Neural cell (in vitro differentiated cells): Measurements from ENCODE around the gene ODAD4. TPM values are rescaled to one million over a fixed set of nuclear protein-coding genes. Genes with fewer than 3 reads are reported as not detected.

ENCODE experiments used
- H2AFZ ChIP-seq: fragments of 200-600, 300-800 bp; sonication (generic), shearing (Covaris generic); 2 replicates; pipeline ENCODE4 v1.6.0; 2014; ENCODE audit warnings: low read depth, mild to moderate bottlenecking, antibody characterized with exemption, low read length, moderate library complexity
- H3F3A ChIP-seq: fragments of 200-600 bp; shearing (Covaris generic); 2 replicates; pipeline ENCODE4 v1.6.1; 2016; ENCODE audit warnings: mild to moderate bottlenecking, moderate library complexity, mixed read lengths, antibody characterized with exemption, low read length; ENCODE audit not compliant: insufficient read depth, poor library complexity, severe bottlenecking
- H3K27ac ChIP-seq: fragments of 200-600, 300-800 bp; sonication (generic), shearing (Covaris generic); 2 replicates; pipeline ENCODE4 v1.5.1; 2014; ENCODE audit warnings: mild to moderate bottlenecking, low read length, moderate library complexity
- H3K27me3 ChIP-seq: fragments of 300-800, 200-600 bp; sonication (generic), shearing (Covaris generic); 2 replicates; pipeline ENCODE4 v1.6.0; 2014; ENCODE audit warnings: mild to moderate bottlenecking, low read depth, low read length, moderate library complexity; ENCODE audit not compliant: insufficient read depth
- H3K36me3 ChIP-seq: fragments of 300-800, 200-600 bp; sonication (generic), shearing (Covaris generic); 2 replicates; pipeline ENCODE4 v1.5.1; 2014; ENCODE audit warnings: mild to moderate bottlenecking, antibody characterized with exemption, low read length, moderate library complexity; ENCODE audit not compliant: insufficient read depth
- H3K4me2 ChIP-seq: fragments of 300-800, 200-600 bp; sonication (generic), shearing (Covaris generic); 2 replicates; pipeline ENCODE4 v1.6.0; 2014; ENCODE audit warnings: mild to moderate bottlenecking, low read length
- H3K4me3 ChIP-seq: fragments of 300-800, 200-600 bp; sonication (generic), shearing (Covaris generic); 2 replicates; pipeline ENCODE4 v1.5.1; 2014; ENCODE audit warnings: mild to moderate bottlenecking, low read length, moderate library complexity
- H3K79me2 ChIP-seq: fragments of 200-600 bp; shearing (Covaris generic); replicated peaks from 2 replicates; pipeline ENCODE4 v1.6.0; 2014; ENCODE audit warnings: mild to moderate bottlenecking, low read length, moderate library complexity; ENCODE audit not compliant: insufficient read depth
- H3K9ac ChIP-seq: fragments of 300-800, 200-600 bp; sonication (generic), shearing (Covaris generic); 2 replicates; pipeline ENCODE4 v1.6.1; 2016; ENCODE audit warnings: mild to moderate bottlenecking, low read length, mixed read lengths
- H3K9me2 ChIP-seq: fragments of 200-600 bp; shearing (Covaris generic); 2 replicates; pipeline ENCODE4 v1.6.1; 2016; ENCODE audit warnings: mild to moderate bottlenecking, low read length, mixed read lengths; ENCODE audit not compliant: insufficient read depth
- H3K9me3 ChIP-seq: fragments of 200-600, 300-800 bp; sonication (generic), shearing (Covaris generic); 2 replicates; pipeline ENCODE4 v1.6.1; 2016; ENCODE audit warnings: mild to moderate bottlenecking, mixed run types, low read length, moderate library complexity, mixed read lengths
- H4K20me1 ChIP-seq: fragments of 200-600 bp; shearing (Covaris generic); 2 replicates; pipeline ENCODE4 v1.6.1; 2016; ENCODE audit warnings: mild to moderate bottlenecking, mixed run types; ENCODE audit not compliant: insufficient read depth
- CTCF ChIP-seq: fragments of 450-650 bp; IDR thresholded peaks from 2 replicates; pipeline ENCODE4 v1.5.1; 2014; ENCODE audit warnings: antibody characterized with exemption, mild to moderate bottlenecking, moderate library complexity; ENCODE audit not compliant: poor library complexity, severe bottlenecking
- EP300 ChIP-seq: fragments of 450-650 bp; conservative IDR thresholded peaks from 2 replicates; pipeline ENCODE4 v1.6.1; 2014; ENCODE audit warnings: antibody characterized with exemption, mild to moderate bottlenecking, moderate library complexity; ENCODE audit not compliant: poor library complexity, severe bottlenecking
- EZH2 ChIP-seq: fragments of 200-600, 300-800 bp; shearing (Covaris generic), sonication (generic); IDR thresholded peaks from 2 replicates; pipeline ENCODE4 v1.6.1; 2014; ENCODE audit warnings: antibody characterized with exemption, low read length, borderline replicate concordance, mild to moderate bottlenecking; ENCODE audit not compliant: insufficient read depth, poor library complexity, severe bottlenecking
- MXI1 ChIP-seq: fragments of 450-650 bp; conservative IDR thresholded peaks from 2 replicates; pipeline ENCODE4 v1.6.1; 2014; ENCODE audit warnings: antibody characterized with exemption, mild to moderate bottlenecking; ENCODE audit not compliant: poor library complexity, severe bottlenecking
- POLR2AphosphoS5 ChIP-seq: IDR thresholded peaks from 2 replicates; pipeline ENCODE4 v1.6.1; 2012
- RAD21 ChIP-seq: fragments of 450-650 bp; conservative IDR thresholded peaks from 2 replicates; pipeline ENCODE4 v1.6.1; 2014; ENCODE audit warnings: antibody characterized with exemption, mild to moderate bottlenecking, moderate library complexity
- REST ChIP-seq: IDR thresholded peaks from 2 replicates; pipeline ENCODE4 v1.6.1; 2012; ENCODE audit warnings: borderline replicate concordance
- SMC3 ChIP-seq: fragments of 450-650 bp; conservative IDR thresholded peaks from 2 replicates; pipeline ENCODE4 v1.6.1; 2014; ENCODE audit warnings: antibody characterized with exemption, mild to moderate bottlenecking, moderate library complexity; ENCODE audit not compliant: poor library complexity
- TAF1 ChIP-seq: IDR thresholded peaks from 2 replicates; pipeline ENCODE4 v1.6.1; 2012; ENCODE audit warnings: low read depth
- polyA plus RNA-seq: library from polyadenylated mRNA; depleted of rRNA; stranded (reverse); fragments of >200 nt; gene quantifications from 2 replicates; pipeline ENCODE4 v1.2.3, GENCODE V29; 2014

The ODAD4 gene
- polyA plus RNA-seq, 1 donor from 2014 or later = 5.7 TPM

- TF ChIP-seq SMC3 = no peak
- no peak for TF ChIP-seq MXI1
- TF ChIP-seq CTCF = no peak
- no peak for TF ChIP-seq EZH2
- TF ChIP-seq POLR2AphosphoS5 = no peak
- TF ChIP-seq REST = no peak
- TF ChIP-seq RAD21 = no peak
- no peak for TF ChIP-seq EP300
- TF ChIP-seq TAF1 = no peak
Measured at GRCh38 chr17:41998497-41998896, 68.1 kb downstream of the ODAD4 start.

GRCh38 chr17:42000413-42001133 lies 70.2 kb downstream of the ODAD4 start:
- H3K9ac ChIP-seq = no peak overlapping the region
- H3K4me3 ChIP-seq = no peak overlapping the region
- H3K27ac ChIP-seq = no peak overlapping the region
- H3K36me3 ChIP-seq = peaks cover 10% of the 10 kb centered on the region
- H3F3A ChIP-seq = no peaks in the 10 kb centered on the region
- H2AFZ ChIP-seq = no peak overlapping the region
- H4K20me1 ChIP-seq = no peaks in the 10 kb centered on the region
- H3K9me3 ChIP-seq = no peaks in the 10 kb centered on the region
- no peak overlapping the region for H3K4me2 ChIP-seq
- TF ChIP-seq REST (no peak), SMC3 (no peak), EP300 (no peak), CTCF (no peak), EZH2 (no peak)
- H3K9me2 ChIP-seq = no peaks in the 10 kb centered on the region
- no peaks in the 10 kb centered on the region for H3K27me3 ChIP-seq
- peaks cover 8% of the 10 kb centered on the region for H3K79me2 ChIP-seq

More at GRCh38 chr17:41998497-41998896, 68.1 kb downstream of the ODAD4 start:
- H3F3A ChIP-seq = no peaks in the 10 kb centered on the region
- no peak overlapping the region for H3K27ac ChIP-seq
- H4K20me1 ChIP-seq = no peaks in the 10 kb centered on the region
- no peaks in the 10 kb centered on the region for H3K9me3 ChIP-seq
- H3K36me3 ChIP-seq = peaks cover 16% of the 10 kb centered on the region
- H3K27me3 ChIP-seq = no peaks in the 10 kb centered on the region
- H3K79me2 ChIP-seq = peaks cover 8% of the 10 kb centered on the region
- H3K4me2 ChIP-seq = no peak overlapping the region
- H2AFZ ChIP-seq = no peak overlapping the region
- no peak overlapping the region for H3K4me3 ChIP-seq
- no peak overlapping the region for H3K9ac ChIP-seq
- H3K9me2 ChIP-seq = no peaks in the 10 kb centered on the region
